HepG2 (cell line): ENCODE results near the gene MAT2A. TPM values are rescaled to one million over a fixed set of nuclear protein-coding genes. Genes with fewer than 3 reads are reported as not detected.
A peak's percentile ranks its signal among the peaks of the same experiment; 100 is the strongest.

Experiments
- DNMT3B ChIP-seq: conservative IDR thresholded peaks from 2 replicates; pipeline ENCODE4 v1.6.1; 2016; ENCODE audit warnings: missing biosample characterization, control low read depth
- FOSL1 ChIP-seq: sonication (generic); formaldehyde crosslinking; IDR thresholded peaks from 2 replicates; pipeline ENCODE4 v1.9.0; 2021; ENCODE audit warnings: missing genetic modification reagents, borderline replicate concordance
- HNRNPUL1 ChIP-seq: fragments of 200-400 bp; formaldehyde crosslinking; IDR thresholded peaks from 2 replicates; pipeline ENCODE4 v1.6.1; 2017; ENCODE audit warnings: low read depth, mild to moderate bottlenecking, low read length, moderate library complexity
- MXD4 ChIP-seq: IDR thresholded peaks from 2 replicates; pipeline ENCODE4 v1.6.1; 2016; ENCODE audit warnings: mild to moderate bottlenecking, missing biosample characterization, missing genetic modification reagents
- PHF8 ChIP-seq: sonication (generic); formaldehyde crosslinking; IDR thresholded peaks from 2 replicates; pipeline ENCODE4 v1.5.0; 2020; ENCODE audit warnings: missing genetic modification reagents
- REXO4 ChIP-seq: sonication (generic); formaldehyde crosslinking; IDR thresholded peaks from 2 replicates; pipeline ENCODE4 v1.8.0; 2022; ENCODE audit warnings: missing genetic modification reagents, mild to moderate bottlenecking, borderline replicate concordance
- SALL1 ChIP-seq: sonication (generic); formaldehyde crosslinking; IDR thresholded peaks from 2 replicates; pipeline ENCODE4 v1.8.0; 2022; ENCODE audit warnings: mild to moderate bottlenecking, missing genetic modification reagents
- YEATS4 ChIP-seq: sonication (generic); formaldehyde crosslinking; IDR thresholded peaks from 2 replicates; pipeline ENCODE4 v1.4.0; 2020; ENCODE audit warnings: missing genetic modification reagents, borderline replicate concordance
- ZNF235 ChIP-seq: sonication (generic); formaldehyde crosslinking; IDR thresholded peaks from 2 replicates; pipeline ENCODE4 v1.8.1; 2023; ENCODE audit warnings: mild to moderate bottlenecking, missing genetic modification reagents, borderline replicate concordance
- ZNF253 ChIP-seq: sonication (generic); formaldehyde crosslinking; IDR thresholded peaks from 2 replicates; pipeline ENCODE4 v1.8.0; 2022; ENCODE audit warnings: mild to moderate bottlenecking, missing genetic modification reagents, borderline replicate concordance
- ZNF34 ChIP-seq: sonication (generic); formaldehyde crosslinking; IDR thresholded peaks from 2 replicates; pipeline ENCODE4 v1.4.0; 2020; ENCODE audit warnings: mild to moderate bottlenecking, missing genetic modification reagents, borderline replicate concordance
- ZNF879 ChIP-seq: sonication (generic); formaldehyde crosslinking; IDR thresholded peaks from 2 replicates; pipeline ENCODE4 v1.8.1; 2023; ENCODE audit warnings: missing genetic modification reagents
- ZSCAN30 ChIP-seq: sonication (generic); formaldehyde crosslinking; IDR thresholded peaks from 2 replicates; pipeline ENCODE4 v1.5.0; 2020; ENCODE audit warnings: mild to moderate bottlenecking, missing genetic modification reagents
- polyA plus RNA-seq, 8 experiments: library from polyadenylated mRNA; depleted of rRNA in 3 of 8; stranded (reverse) in 7 of 8; unstranded in 1 of 8; fragments of >200 nt; fragmentation: Illumina TruSeq in 4 of 8; extraction: Trizol in 4 of 8; gene quantifications; 2 replicates each; pipeline versions ENCODE4 v1.2.1 to v1.2.3, GENCODE V29; 2011 to 2016; ENCODE audit warnings: low read depth in 4 of 8, missing spikeins in 1 of 8, mixed read lengths in 1 of 8; ENCODE audit not compliant: insufficient read depth in 1 of 8
- total RNA-seq, 5 experiments: library from RNA; depleted of rRNA; stranded (reverse); fragments of >200 nt; fragmentation: Illumina TruSeq; extraction: Trizol; gene quantifications; 2 replicates each; pipeline ENCODE4 v1.2.3, GENCODE V29; 2016; ENCODE audit warnings: low read depth in 1 of 5
- TF ChIP-seq, protein P1 (sequence below): sonication (generic); formaldehyde crosslinking; IDR thresholded peaks from 2 replicates; pipeline ENCODE4 v1.4.0; 2020; ENCODE audit warnings: missing genetic modification reagents
- TF ChIP-seq, protein P2 (sequence below): sonication (generic); formaldehyde crosslinking; IDR thresholded peaks from 2 replicates; pipeline ENCODE4 v1.8.1; 2023; ENCODE audit warnings: mild to moderate bottlenecking, missing genetic modification reagents
- TF ChIP-seq, protein P3 (sequence below): sonication (generic); formaldehyde crosslinking; IDR thresholded peaks from 2 replicates; pipeline ENCODE4 v1.8.0; 2022; ENCODE audit warnings: missing genetic modification reagents, mild to moderate bottlenecking, borderline replicate concordance
- TF ChIP-seq, protein P4 (sequence below): sonication (generic); formaldehyde crosslinking; IDR thresholded peaks from 2 replicates; pipeline ENCODE4 v1.4.0; 2020; ENCODE audit warnings: missing genetic modification reagents, mild to moderate bottlenecking, borderline replicate concordance
- TF ChIP-seq, protein P5 (sequence below): sonication (generic); formaldehyde crosslinking; IDR thresholded peaks from 2 replicates; pipeline ENCODE4 v1.8.0; 2022; ENCODE audit warnings: missing genetic modification reagents, low read depth, mild to moderate bottlenecking, borderline replicate concordance
- TF ChIP-seq, protein P6 (sequence below): sonication (generic); formaldehyde crosslinking; IDR thresholded peaks from 2 replicates; pipeline ENCODE4 v1.5.1; 2020; ENCODE audit warnings: missing genetic modification reagents, mild to moderate bottlenecking, borderline replicate concordance

Gene MAT2A
- total and polyA plus RNA-seq, 2 of the 13 experiments (the other 11 are each of a cell fraction or from before 2014, with no cell fraction given) = 155 to 331 TPM

DNA sequence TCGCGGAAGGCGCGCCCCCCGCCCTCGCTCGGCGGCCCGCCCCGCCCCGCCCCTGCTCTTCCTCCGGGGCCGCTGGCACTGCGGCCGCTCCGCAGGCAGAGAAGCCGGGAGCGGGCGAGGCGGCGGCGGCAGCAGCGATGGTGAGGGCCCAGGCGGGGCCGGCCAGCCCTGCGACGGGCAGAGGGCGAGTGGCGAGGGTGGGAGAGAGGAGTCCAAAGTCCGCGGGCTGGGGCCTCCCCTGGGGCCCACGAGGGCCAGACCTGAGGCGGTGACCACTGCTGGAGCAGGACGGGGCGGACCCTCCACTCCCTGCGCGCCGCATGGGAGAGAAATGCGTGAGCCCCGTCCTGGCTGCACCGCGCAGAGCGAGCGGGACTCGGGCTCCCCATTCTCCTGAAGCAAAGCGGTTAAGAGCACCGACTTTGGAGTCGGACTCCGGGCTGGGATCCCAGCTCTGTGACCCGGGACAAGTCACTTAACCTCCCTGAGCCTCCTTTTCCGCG is 45.4 kb downstream of the MAT2A start, which contains the start of gene VAMP5 (continued):
- TF ChIP-seq HNRNPUL1 (0 out of 2 replicates have a peak, but pooled peaks have one; percentile 53), YEATS4 (CRISPR knock-in tag) (peak; percentile 90), REXO4 (peak; percentile 92), DNMT3B (CRISPR knock-in tag) (no peak; the same call in 1 of the 2 replicates), SALL1 (peak; percentile 85; the same call in 1 of the 2 replicates), ZSCAN30 (no peak), PHF8 (CRISPR knock-in tag) (peak; percentile 77), ZNF235 (CRISPR knock-in tag) (peak; percentile 95; the same call in 1 of the 2 replicates), MXD4 (CRISPR knock-in tag) (peak; percentile 89), ZNF879 (CRISPR knock-in tag) (no peak; the same call in 1 of the 2 replicates), FOSL1 (CRISPR knock-in tag) (no peak), ZNF34 (CRISPR knock-in tag) (no peak; the same call in 1 of the 2 replicates), ZNF253 (peak; percentile 91; the same call in 1 of the 2 replicates)
- TF ChIP-seq, protein P1, sequence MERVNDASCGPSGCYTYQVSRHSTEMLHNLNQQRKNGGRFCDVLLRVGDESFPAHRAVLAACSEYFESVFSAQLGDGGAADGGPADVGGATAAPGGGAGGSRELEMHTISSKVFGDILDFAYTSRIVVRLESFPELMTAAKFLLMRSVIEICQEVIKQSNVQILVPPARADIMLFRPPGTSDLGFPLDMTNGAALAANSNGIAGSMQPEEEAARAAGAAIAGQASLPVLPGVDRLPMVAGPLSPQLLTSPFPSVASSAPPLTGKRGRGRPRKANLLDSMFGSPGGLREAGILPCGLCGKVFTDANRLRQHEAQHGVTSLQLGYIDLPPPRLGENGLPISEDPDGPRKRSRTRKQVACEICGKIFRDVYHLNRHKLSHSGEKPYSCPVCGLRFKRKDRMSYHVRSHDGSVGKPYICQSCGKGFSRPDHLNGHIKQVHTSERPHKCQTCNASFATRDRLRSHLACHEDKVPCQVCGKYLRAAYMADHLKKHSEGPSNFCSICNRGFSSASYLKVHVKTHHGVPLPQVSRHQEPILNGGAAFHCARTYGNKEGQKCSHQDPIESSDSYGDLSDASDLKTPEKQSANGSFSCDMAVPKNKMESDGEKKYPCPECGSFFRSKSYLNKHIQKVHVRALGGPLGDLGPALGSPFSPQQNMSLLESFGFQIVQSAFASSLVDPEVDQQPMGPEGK (CRISPR knock-in tag) = peak; percentile 91
- TF ChIP-seq, protein P2, sequence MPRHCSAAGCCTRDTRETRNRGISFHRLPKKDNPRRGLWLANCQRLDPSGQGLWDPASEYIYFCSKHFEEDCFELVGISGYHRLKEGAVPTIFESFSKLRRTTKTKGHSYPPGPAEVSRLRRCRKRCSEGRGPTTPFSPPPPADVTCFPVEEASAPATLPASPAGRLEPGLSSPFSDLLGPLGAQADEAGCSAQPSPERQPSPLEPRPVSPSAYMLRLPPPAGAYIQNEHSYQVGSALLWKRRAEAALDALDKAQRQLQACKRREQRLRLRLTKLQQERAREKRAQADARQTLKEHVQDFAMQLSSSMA (CRISPR knock-in tag) = 0 out of 2 replicates have a peak, but pooled peaks have one; percentile 25
- TF ChIP-seq, protein P3, sequence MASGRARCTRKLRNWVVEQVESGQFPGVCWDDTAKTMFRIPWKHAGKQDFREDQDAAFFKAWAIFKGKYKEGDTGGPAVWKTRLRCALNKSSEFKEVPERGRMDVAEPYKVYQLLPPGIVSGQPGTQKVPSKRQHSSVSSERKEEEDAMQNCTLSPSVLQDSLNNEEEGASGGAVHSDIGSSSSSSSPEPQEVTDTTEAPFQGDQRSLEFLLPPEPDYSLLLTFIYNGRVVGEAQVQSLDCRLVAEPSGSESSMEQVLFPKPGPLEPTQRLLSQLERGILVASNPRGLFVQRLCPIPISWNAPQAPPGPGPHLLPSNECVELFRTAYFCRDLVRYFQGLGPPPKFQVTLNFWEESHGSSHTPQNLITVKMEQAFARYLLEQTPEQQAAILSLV = 0 out of 2 replicates have a peak, but pooled peaks have one; percentile 66
- TF ChIP-seq, protein P4, sequence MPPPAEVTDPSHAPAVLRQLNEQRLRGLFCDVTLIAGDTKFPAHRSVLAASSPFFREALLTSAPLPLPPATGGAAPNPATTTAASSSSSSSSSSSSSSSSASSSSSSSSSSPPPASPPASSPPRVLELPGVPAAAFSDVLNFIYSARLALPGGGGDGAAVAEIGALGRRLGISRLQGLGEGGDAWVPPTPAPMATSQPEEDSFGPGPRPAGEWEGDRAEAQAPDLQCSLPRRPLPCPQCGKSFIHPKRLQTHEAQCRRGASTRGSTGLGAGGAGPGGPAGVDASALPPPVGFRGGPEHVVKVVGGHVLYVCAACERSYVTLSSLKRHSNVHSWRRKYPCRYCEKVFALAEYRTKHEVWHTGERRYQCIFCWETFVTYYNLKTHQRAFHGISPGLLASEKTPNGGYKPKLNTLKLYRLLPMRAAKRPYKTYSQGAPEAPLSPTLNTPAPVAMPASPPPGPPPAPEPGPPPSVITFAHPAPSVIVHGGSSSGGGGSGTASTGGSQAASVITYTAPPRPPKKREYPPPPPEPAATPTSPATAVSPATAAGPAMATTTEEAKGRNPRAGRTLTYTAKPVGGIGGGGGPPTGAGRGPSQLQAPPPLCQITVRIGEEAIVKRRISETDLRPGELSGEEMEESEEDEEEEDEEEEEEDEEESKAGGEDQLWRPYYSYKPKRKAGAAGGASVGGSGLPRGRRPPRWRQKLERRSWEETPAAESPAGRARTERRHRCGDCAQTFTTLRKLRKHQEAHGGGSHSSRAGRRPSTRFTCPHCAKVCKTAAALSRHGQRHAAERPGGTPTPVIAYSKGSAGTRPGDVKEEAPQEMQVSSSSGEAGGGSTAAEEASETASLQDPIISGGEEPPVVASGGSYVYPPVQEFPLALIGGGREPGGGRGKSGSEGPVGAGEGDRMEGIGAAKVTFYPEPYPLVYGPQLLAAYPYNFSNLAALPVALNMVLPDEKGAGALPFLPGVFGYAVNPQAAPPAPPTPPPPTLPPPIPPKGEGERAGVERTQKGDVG (CRISPR knock-in tag) = peak; percentile 36; the same call in 1 of the 2 replicates
- TF ChIP-seq, protein P5, sequence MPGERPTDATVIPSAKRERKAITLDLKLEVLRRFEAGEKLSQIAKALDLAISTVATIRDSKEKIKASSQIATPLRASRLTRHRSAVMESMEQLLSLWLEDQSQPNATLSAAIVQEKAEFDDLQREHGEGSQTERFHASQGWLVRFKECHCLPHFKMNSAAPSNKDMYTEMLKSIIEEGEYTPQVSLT (CRISPR knock-in tag) = no peak
- TF ChIP-seq, protein P6, sequence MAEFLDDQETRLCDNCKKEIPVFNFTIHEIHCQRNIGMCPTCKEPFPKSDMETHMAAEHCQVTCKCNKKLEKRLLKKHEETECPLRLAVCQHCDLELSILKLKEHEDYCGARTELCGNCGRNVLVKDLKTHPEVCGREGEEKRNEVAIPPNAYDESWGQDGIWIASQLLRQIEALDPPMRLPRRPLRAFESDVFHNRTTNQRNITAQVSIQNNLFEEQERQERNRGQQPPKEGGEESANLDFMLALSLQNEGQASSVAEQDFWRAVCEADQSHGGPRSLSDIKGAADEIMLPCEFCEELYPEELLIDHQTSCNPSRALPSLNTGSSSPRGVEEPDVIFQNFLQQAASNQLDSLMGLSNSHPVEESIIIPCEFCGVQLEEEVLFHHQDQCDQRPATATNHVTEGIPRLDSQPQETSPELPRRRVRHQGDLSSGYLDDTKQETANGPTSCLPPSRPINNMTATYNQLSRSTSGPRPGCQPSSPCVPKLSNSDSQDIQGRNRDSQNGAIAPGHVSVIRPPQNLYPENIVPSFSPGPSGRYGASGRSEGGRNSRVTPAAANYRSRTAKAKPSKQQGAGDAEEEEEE (CRISPR knock-in tag) = peak; percentile 91
